GM21737 (cell line): ENCODE results near the gene OIT3.

Experiments used
- ATAC-seq: cut with Tn5 transposase; IDR thresholded peaks from one replicate; pipeline ENCODE4 v1.9.1; 2021; ENCODE audit warnings: mild to moderate bottlenecking, moderate library complexity; ENCODE audit not compliant: unreplicated experiment

OIT3 gene

GRCh38 chr10:72893136-72893798, at the start of gene OIT3:
TSS of gene OIT3 (plus strand) at chr10:72893739. CDS start at chr10:72893799, 60 bp downstream.
- ATAC-seq, result no peak

- ATAC-seq, result no peak
Measured at GRCh38 chr10:72846238-72846637, 47.3 kb upstream of the OIT3 start.

- ATAC-seq, result no peak
Measured at GRCh38 chr10:72847681-72848080, 45.9 kb upstream of the OIT3 start.

- no peak for ATAC-seq
Measured at GRCh38 chr10:72850861-72851260, 42.7 kb upstream of the OIT3 start.

- ATAC-seq, result no peak
Measured at GRCh38 chr10:72851509-72851908, 42.0 kb upstream of the OIT3 start.

- no peak for ATAC-seq
Measured at GRCh38 chr10:72852508-72852907, 41.0 kb upstream of the OIT3 start.

- no peak for ATAC-seq
Measured at GRCh38 chr10:72855129-72855528, 38.4 kb upstream of the OIT3 start.

GRCh38 chr10:72855790-72856189, 37.7 kb upstream of the OIT3 start:
- no peak for ATAC-seq

GRCh38 chr10:72858067-72858466, 35.5 kb upstream of the OIT3 start:
- ATAC-seq, result no peak

- ATAC-seq, result no peak
Measured at GRCh38 chr10:72862957-72863356, 30.6 kb upstream of the OIT3 start.

GRCh38 chr10:72875250-72876055, 18.1 kb upstream of the OIT3 start:
- ATAC-seq, result no peak

GRCh38 chr10:72879245-72879644, 14.3 kb upstream of the OIT3 start:
- ATAC-seq, result no peak

GRCh38 chr10:72881291-72881690, 12.2 kb upstream of the OIT3 start:
- no peak for ATAC-seq

GRCh38 chr10:72883861-72884260, 9.7 kb upstream of the OIT3 start:
- no peak for ATAC-seq

GRCh38 chr10:72885953-72886352, 7.6 kb upstream of the OIT3 start:
- no peak for ATAC-seq

GRCh38 chr10:72886621-72887020, 6.9 kb upstream of the OIT3 start:
- no peak for ATAC-seq

- no peak for ATAC-seq
Measured at GRCh38 chr10:72887043-72887442, 6.5 kb upstream of the OIT3 start.

- no peak for ATAC-seq
Measured at GRCh38 chr10:72888151-72888638, 5.3 kb upstream of the OIT3 start.

GRCh38 chr10:72889391-72889831, 4.1 kb upstream of the OIT3 start:
- no peak for ATAC-seq

GRCh38 chr10:72890086-72890485, 3.5 kb upstream of the OIT3 start:
- ATAC-seq, result no peak

- no peak for ATAC-seq
Measured at GRCh38 chr10:72895236-72895850, 1.8 kb downstream of the OIT3 start.

GRCh38 chr10:72898616-72899015, 5.1 kb downstream of the OIT3 start:
- ATAC-seq, result no peak
